ENCODE results near the gene CEACAM19. TPM values are rescaled to one million over a fixed set of nuclear protein-coding genes. Genes with fewer than 3 reads are reported as not detected.

CEACAM19 gene
- total and polyA plus RNA-seq, 8 donors, result 2.4 to 27.7 (median 5.3) TPM

Small RNA genes within 50 kb of the gene (microRNA-seq; reads per million reads assigned to microRNA genes)
- 0 reads per million in 2 donors for gene MIR4531

Other genes with a start within 250 kb of the CEACAM19 start
- 1 to 10 TPM; 1.6 to 5.4 (median 3.2) TPM for gene ZNF229, start 223.0 kb upstream of the CEACAM19 start, total RNA-seq
- gene ZNF229, start 223.0 kb upstream of the CEACAM19 start, polyA plus RNA-seq, result 1 to 10 TPM; 1.0 to 1.8 TPM
- 1 to 10 TPM; 2.6 to 5.8 (median 3.6) TPM for gene ZNF180, start 171.0 kb upstream of the CEACAM19 start, total RNA-seq
- gene ZNF180, start 171.0 kb upstream of the CEACAM19 start, polyA plus RNA-seq, result 1 to 10 TPM; 2.9 to 4.3 TPM
- not detected for gene CEACAM20, start 141.8 kb upstream of the CEACAM19 start, total RNA-seq
- not detected for gene CEACAM20, start 141.8 kb upstream of the CEACAM19 start, polyA plus RNA-seq
- 1 to 10 TPM in 4 of 6 donors, under 1 TPM in 2; 0.43 to 1.3 (median 1.3) TPM for gene IGSF23, start 57.9 kb upstream of the CEACAM19 start, total RNA-seq
- gene IGSF23, start 57.9 kb upstream of the CEACAM19 start, polyA plus RNA-seq, result 1 to 10 TPM; 1.1 TPM
- gene PVR, start 27.6 kb upstream of the CEACAM19 start, total RNA-seq, result 10 to 100 TPM in 5 of 6 donors, 1 to 10 TPM in 1; 9.3 to 19.8 (median 14.8) TPM
- gene PVR, start 27.6 kb upstream of the CEACAM19 start, polyA plus RNA-seq, result 10 to 100 TPM; 25.2 to 28.8 TPM
- 1 to 10 TPM in 1 of 6 donors, under 1 TPM in 3, not detected in 2; 0.16 to 1.0 (median 0.31) TPM for gene CEACAM16, start 27.7 kb downstream of the CEACAM19 start, total RNA-seq
- under 1 TPM in 1 of 2 donors, not detected in 1; 0.57 TPM for gene CEACAM16, start 27.7 kb downstream of the CEACAM19 start, polyA plus RNA-seq
- gene BCL3, start 77.2 kb downstream of the CEACAM19 start, total RNA-seq, result 10 to 100 TPM; 13.9 to 50.3 (median 30.0) TPM
- gene BCL3, start 77.2 kb downstream of the CEACAM19 start, polyA plus RNA-seq, result 100 to 1,000 TPM in 1 of 2 donors, 10 to 100 TPM in 1; 79.9 to 113 TPM
- 10 to 100 TPM; 10.1 to 14.8 (median 12.1) TPM for gene CBLC, start 106.4 kb downstream of the CEACAM19 start, total RNA-seq
- 10 to 100 TPM; 16.5 to 29.7 TPM for gene CBLC, start 106.4 kb downstream of the CEACAM19 start, polyA plus RNA-seq
- gene BCAM, start 137.6 kb downstream of the CEACAM19 start, total RNA-seq, result 10 to 100 TPM; 28.8 to 74.5 (median 40.5) TPM
- gene BCAM, start 137.6 kb downstream of the CEACAM19 start, polyA plus RNA-seq, result 100 to 1,000 TPM in 1 of 2 donors, 10 to 100 TPM in 1; 99.5 to 140 TPM
- gene NECTIN2, start 174.8 kb downstream of the CEACAM19 start, total RNA-seq, result 100 to 1,000 TPM in 1 of 6 donors, 10 to 100 TPM in 5; 26.7 to 101 (median 40.2) TPM
- 100 to 1,000 TPM in 1 of 2 donors, 10 to 100 TPM in 1; 93.6 to 101 TPM for gene NECTIN2, start 174.8 kb downstream of the CEACAM19 start, polyA plus RNA-seq
- gene TOMM40, start 219.8 kb downstream of the CEACAM19 start, total RNA-seq, result 10 to 100 TPM; 12.8 to 28.8 (median 17.4) TPM
- 10 to 100 TPM; 17.4 to 18.3 TPM for gene TOMM40, start 219.8 kb downstream of the CEACAM19 start, polyA plus RNA-seq
- 100 to 1,000 TPM in 1 of 6 donors, 10 to 100 TPM in 3, 1 to 10 TPM in 2; 3.1 to 379 (median 16.5) TPM for gene APOE, start 234.3 kb downstream of the CEACAM19 start, total RNA-seq
- gene APOE, start 234.3 kb downstream of the CEACAM19 start, polyA plus RNA-seq, result 10 to 100 TPM; 14.8 to 45.1 TPM
- 100 to 1,000 TPM in 1 of 6 donors, 10 to 100 TPM in 1, 1 to 10 TPM in 4; 1.1 to 213 (median 5.7) TPM for gene APOC1, start 243.1 kb downstream of the CEACAM19 start, total RNA-seq
- 1 to 10 TPM; 5.0 to 7.6 TPM for gene APOC1, start 243.1 kb downstream of the CEACAM19 start, polyA plus RNA-seq